WERI-Rb-1 (cell line): Measurements from ENCODE around the gene OPRPN.

Experiments used
- DNase-seq: peaks from one replicate; pipeline ENCODE4 v3.0.0-alpha.2; 2020
- H3K27ac ChIP-seq: fragments of 250-450 bp; sonication (Bioruptor Pico); 2 replicates; pipeline ENCODE4 v1.5.1; 2020; ENCODE audit warnings: mild to moderate bottlenecking, moderate library complexity
- H3K27me3 ChIP-seq: fragments of 250-450 bp; sonication (Bioruptor Pico); 2 replicates; pipeline ENCODE4 v1.5.1; 2021; ENCODE audit warnings: mild to moderate bottlenecking, low read depth, moderate library complexity; ENCODE audit not compliant: insufficient read depth, severe bottlenecking
- H3K36me3 ChIP-seq: fragments of 250-450 bp; sonication (Bioruptor Pico); 2 replicates; pipeline ENCODE4 v1.5.1; 2020; ENCODE audit warnings: mild to moderate bottlenecking, moderate library complexity
- H3K4me3 ChIP-seq: 2 replicates; pipeline ENCODE4 v1.5.1; 2011; ENCODE audit warnings: low read depth, mild to moderate bottlenecking, control low read depth, low read length
- H3K9me3 ChIP-seq: fragments of 250-450 bp; sonication (Bioruptor Pico); 2 replicates; pipeline ENCODE4 v1.5.1; 2021; ENCODE audit warnings: mild to moderate bottlenecking, moderate library complexity; ENCODE audit not compliant: severe bottlenecking
- TF ChIP-seq, protein P1 (sequence below): IDR thresholded peaks from 2 replicates; pipeline ENCODE4 v1.5.1; 2011; ENCODE audit warnings: low read depth, mild to moderate bottlenecking, control low read depth, inconsistent platforms, low read length

Gene OPRPN, protein sequence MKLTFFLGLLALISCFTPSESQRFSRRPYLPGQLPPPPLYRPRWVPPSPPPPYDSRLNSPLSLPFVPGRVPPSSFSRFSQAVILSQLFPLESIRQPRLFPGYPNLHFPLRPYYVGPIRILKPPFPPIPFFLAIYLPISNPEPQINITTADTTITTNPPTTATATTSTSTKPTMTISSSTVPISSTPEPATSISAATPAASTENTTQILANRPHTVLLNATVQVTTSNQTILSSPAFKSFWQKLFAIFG

DNA sequence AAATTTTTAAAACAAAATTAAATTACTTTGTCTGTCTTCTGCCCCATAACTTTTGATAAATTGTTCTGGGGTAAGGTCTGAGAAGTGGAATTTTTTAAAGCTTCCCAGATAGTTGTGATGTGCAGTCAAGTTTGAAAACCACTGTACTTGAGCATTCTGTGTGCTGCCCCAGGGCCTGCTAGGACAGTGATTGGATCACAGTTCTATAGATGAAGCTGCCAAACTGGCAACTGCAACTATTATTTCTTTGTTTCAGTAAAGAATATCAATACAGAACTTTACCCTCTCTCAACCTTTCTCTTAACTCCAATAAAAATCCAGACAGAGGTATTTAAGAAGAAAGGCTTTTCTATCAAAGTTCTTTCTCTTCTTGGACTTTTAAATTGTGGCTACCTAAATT lies at the start of gene OPRPN:
TSS of gene OPRPN (plus strand) at position 361 of the 400 bp plus-strand sequence. CDS start 1,346 bp downstream, outside the sequence.
- DNase-seq: no peak
- no peak within 1 kb of the TSS for H3K27ac ChIP-seq
- TF ChIP-seq, protein P1, sequence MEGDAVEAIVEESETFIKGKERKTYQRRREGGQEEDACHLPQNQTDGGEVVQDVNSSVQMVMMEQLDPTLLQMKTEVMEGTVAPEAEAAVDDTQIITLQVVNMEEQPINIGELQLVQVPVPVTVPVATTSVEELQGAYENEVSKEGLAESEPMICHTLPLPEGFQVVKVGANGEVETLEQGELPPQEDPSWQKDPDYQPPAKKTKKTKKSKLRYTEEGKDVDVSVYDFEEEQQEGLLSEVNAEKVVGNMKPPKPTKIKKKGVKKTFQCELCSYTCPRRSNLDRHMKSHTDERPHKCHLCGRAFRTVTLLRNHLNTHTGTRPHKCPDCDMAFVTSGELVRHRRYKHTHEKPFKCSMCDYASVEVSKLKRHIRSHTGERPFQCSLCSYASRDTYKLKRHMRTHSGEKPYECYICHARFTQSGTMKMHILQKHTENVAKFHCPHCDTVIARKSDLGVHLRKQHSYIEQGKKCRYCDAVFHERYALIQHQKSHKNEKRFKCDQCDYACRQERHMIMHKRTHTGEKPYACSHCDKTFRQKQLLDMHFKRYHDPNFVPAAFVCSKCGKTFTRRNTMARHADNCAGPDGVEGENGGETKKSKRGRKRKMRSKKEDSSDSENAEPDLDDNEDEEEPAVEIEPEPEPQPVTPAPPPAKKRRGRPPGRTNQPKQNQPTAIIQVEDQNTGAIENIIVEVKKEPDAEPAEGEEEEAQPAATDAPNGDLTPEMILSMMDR: no peak
- no peak within 1 kb of the TSS for H3K4me3 ChIP-seq
- H3K27me3 ChIP-seq: no peaks in the 10 kb centered on the region
- H3K9me3 ChIP-seq: no peaks in the 10 kb centered on the region
- H3K36me3 ChIP-seq: no peaks in the 10 kb centered on the region

DNA sequence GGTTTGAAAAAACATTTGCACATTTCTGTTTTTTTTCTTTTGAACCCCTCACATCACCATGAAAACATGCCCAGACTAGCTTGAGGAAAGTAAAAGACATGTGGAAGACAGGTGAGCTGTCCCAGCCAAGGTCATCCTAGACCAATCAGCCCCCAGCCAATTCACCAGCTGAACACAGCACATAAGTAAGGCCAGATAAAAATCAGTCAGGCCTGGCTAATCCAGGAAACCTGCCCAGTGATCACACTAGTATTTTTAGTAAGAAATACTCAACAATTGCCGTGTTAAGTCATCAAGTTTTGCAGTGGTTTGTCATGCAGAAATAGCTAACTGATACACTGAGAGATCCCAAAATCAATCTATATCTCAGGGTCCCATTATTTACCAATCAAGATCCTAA lies 41.6 kb upstream of the OPRPN start:
- Histone ChIP-seq H3K36me3 (no peaks in the 10 kb centered on the region), H3K9me3 (no peaks in the 10 kb centered on the region), H3K4me3 (no peak overlapping the region), H3K27me3 (no peaks in the 10 kb centered on the region), H3K27ac (no peak overlapping the region)
- DNase-seq: peak; percentile 16
- TF ChIP-seq, protein P1: no peak

DNA sequence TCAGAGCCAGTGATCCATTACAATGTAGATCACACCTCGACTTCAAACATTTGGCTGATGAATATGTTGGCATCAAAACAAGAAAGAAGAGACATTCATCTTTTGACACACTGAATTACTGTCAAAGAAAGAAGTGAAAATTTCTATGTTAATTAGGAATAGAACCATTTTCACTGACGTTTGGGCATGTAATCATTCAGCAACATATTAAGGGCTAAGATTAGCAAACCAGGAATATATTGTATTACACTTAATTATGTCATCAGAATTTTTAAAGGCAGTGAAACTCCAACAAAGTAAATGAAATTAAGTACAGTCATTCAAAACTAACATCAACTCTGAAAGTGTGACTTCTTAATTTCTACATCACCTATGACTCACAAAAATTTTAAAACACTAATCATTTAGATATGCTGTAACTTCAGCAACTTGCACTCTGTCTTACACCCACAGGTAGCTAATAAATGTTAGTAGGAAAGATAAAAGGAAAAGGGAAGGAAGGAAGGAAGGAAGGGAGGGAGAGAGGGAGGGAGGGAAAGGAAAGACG lies 38.6 kb upstream of the OPRPN start:
- no peak for DNase-seq
- Histone ChIP-seq H3K27me3 (no peaks in the 10 kb centered on the region), H3K36me3 (no peaks in the 10 kb centered on the region), H3K9me3 (no peaks in the 10 kb centered on the region), H3K4me3 (no peak overlapping the region), H3K27ac (no peak overlapping the region)
- TF ChIP-seq, protein P1: no peak

DNA sequence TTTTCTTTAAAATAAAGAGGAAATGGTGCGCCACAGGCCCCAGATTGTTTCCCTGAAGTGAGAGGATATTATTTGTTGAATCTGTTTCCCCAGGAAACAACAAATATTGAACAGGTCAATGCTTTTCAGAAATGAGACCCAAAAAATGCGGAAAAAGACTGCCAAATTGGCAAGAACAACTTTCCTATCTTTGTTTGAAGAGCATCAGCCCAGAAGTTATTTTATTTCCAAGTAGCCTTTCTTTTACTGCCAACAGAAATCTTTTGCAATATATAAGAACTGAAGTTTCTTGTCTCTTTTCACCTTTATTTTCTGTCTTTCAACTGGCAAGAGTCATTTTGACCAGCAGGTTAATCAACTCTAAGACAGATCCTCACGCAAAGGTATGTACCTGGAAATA lies 37.3 kb upstream of the OPRPN start, which contains the start of gene SMR3A:
TSS of gene SMR3A (plus strand) at position 301 of the 400 bp plus-strand sequence. CDS start 1,356 bp downstream, outside the sequence.
- DNase-seq: no peak
- H3K9me3 ChIP-seq: no peaks in the 10 kb centered on the region
- TF ChIP-seq, protein P1: no peak
- no peak within 1 kb of the TSS for H3K27ac ChIP-seq
- no peaks in the 10 kb centered on the region for H3K36me3 ChIP-seq
- H3K4me3 ChIP-seq: no peak within 1 kb of the TSS
- no peaks in the 10 kb centered on the region for H3K27me3 ChIP-seq

DNA sequence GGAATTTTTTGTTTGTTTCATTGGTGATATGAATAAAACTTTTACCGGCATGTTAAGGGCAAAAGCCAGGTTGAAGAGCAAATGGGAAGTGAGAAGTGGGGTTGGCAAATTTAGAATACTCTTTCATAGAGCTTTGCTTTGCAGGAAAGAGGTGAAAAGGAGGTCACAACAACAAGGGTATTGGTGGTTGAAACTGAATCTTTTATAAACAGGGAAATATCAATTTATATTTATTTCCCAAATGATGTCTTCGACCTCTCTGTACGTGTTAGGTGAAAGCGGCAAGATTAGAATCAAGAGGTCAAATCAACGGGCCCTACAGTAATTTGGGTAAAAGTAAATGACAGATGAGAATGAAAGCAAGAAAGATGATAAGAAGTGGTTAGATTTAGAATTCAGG lies 33.7 kb upstream of the OPRPN start:
- no peak overlapping the region for H3K4me3 ChIP-seq
- TF ChIP-seq, protein P1: no peak
- no peaks in the 10 kb centered on the region for H3K27me3 ChIP-seq
- no peaks in the 10 kb centered on the region for H3K36me3 ChIP-seq
- no peaks in the 10 kb centered on the region for H3K9me3 ChIP-seq
- no peak overlapping the region for H3K27ac ChIP-seq
- no peak for DNase-seq
